Retina (tissue), 1 donor: ENCODE data around the gene OR2H2.

Experiments
- DNase-seq: peaks from one replicate; pipeline ENCODE4 v3.0.0-alpha.2; 2016

OR2H2 gene

DNA sequence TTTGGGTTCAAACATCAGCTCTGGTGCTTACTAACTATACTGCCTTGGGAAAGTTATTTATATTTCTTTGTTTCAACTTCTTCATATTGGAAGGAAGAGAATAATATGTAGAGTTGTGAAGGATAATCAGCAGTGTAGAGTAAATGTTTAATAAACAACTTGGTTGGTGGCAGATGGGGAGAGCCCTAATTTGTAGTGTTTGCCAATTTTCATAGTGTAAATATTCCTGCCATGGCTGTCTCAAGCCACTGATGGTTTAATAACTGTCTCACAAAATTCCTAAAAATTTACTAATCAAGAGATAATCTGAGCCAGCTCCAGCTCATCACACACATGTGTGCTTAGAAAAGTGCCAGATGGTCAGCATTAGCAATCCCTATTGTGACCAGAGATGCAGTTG, at the start of gene OR2H2:
Gene OR2H2 (plus strand): TSS at position 301 of the 400 bp plus-strand sequence. CDS start 2,824 bp downstream, outside the sequence.
- no peak for DNase-seq

DNA sequence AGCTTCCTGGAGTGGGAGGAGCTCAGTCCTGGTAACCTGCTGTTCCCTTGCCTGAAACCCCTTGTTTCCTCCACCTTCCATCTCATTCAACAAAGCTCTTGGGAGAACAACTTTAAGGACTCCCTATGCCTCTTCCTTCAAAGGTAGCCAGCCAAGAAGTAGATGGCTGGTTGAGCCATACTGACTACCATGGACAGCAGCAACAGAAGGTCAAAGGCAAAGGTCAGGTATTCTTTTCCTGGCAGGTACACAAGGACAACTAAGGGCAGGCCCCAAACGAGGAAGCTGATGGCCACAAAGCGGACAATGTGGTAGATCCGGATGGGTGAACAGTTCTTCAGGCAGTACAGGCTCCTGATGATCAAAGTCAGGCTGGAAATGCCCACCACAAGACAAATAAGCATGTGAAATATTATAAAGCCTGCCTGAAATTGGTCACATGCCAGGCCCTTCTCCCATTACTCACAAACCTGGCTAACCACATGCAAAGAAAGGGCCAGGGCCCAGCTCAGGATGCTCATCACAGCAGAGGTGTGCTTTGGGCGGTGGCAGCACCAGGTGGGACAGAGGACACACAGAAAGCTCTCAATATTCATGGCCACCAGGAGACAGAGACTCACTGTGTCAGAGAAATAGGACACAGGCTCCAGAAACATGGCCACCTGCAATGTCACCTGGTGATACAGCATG, 47.1 kb upstream of the OR2H2 start:
- no peak for DNase-seq

DNA sequence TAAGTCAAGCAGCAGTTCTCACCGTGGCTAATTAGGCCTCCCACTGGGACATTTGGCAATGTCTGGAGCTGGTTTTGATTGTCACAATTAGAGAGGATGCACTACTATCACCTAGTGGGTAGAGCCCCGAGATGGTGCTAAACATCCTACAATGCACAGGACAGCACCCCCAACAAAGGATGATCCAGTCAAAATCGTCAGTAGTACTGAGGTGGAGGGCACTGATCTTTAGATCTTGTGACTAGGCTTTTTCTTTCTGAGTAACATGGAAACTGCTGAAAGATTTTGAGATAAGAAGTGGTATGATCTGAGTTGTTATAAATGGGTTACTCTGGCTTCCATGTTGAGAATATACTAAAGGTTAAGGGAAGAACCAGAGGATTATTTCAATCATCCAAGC, 37.3 kb upstream of the OR2H2 start:
- DNase-seq, result no peak

DNA sequence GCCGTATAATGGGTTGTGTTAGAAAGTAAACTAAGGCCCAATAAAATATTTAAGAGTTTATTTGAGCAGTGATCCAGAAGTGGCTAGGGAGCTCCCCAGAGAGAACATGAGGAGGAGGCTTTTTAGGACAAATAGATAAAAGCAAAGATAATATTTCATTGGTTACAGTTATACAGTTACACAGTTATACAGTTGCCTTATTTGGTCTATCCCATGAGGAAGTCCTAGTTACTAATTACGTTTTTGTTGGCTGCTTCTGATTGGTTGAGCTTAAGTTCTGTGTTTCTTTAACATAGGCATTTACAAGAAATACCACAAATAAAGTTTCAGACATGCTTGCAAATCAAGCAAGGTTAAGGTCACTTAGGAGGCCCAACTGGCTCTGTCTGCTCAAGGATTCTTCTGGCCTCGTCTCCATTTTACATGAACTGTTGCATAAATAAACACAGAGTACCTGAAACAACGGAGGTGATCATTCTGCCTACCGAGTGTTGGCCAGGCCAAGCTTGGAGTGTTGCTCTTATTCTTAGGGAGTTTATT, 32.3 kb upstream of the OR2H2 start:
- peak; percentile 25 for DNase-seq

DNA sequence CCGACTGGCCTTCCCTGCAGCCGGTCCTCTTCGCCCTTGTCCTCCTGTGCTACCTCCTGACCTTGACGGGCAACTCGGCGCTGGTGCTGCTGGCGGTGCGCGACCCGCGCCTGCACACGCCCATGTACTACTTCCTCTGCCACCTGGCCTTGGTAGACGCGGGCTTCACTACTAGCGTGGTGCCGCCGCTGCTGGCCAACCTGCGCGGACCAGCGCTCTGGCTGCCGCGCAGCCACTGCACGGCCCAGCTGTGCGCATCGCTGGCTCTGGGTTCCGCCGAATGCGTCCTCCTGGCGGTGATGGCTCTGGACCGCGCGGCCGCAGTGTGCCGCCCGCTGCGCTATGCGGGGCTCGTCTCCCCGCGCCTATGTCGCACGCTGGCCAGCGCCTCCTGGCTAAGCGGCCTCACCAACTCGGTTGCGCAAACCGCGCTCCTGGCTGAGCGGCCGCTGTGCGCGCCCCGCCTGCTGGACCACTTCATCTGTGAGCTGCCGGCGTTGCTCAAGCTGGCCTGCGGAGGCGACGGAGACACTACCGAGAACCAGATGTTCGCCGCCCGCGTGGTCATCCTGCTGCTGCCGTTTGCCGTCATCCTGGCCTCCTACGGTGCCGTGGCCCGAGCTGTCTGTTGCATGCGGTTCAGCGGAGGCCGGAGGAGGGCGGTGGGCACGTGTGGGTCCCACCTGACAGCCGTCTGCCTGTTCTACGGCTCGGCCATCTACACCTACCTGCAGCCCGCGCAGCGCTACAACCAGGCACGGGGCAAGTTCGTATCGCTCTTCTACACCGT, 31.5 kb upstream of the OR2H2 start:
- peak; percentile 86 for DNase-seq

DNA sequence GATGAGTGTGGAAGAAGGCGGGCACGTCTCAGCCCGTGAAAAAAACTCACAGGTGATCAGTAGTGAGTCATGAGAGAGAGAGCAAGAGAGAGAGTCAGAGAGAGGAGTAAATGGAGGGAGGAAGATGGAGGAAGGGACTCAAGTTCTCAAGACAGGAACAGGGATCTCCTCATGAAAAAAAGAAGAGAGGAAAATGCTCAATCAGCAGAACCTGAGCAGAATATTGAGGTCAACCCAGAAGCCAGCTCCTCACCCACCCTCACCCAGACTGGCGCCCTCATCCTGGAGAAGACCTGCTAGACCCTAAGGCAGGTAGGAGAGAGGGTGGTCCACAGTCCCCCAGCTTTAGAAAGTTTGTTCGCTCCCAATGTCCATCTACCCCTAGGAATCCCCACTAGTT, 30.2 kb upstream of the OR2H2 start:
- no peak for DNase-seq

DNA sequence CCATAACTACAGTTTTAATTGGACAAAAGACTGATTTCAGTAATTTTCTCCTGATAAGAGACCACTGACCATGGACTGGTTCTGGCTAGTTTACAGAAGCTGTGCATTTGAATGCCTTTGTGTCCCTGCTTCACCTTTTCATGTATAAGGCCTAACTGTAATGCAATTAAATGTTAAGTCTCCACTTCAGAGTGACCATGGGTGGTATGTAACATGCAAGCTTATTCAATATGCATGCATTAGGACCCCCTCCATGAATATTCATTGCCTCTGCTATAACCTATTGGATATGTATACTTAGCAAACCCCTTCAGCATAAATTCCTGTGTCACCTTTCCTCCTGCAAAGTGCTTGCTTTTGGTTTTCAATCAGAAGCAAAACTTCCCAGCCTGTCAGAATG, 27.6 kb upstream of the OR2H2 start:
- no peak for DNase-seq

DNA sequence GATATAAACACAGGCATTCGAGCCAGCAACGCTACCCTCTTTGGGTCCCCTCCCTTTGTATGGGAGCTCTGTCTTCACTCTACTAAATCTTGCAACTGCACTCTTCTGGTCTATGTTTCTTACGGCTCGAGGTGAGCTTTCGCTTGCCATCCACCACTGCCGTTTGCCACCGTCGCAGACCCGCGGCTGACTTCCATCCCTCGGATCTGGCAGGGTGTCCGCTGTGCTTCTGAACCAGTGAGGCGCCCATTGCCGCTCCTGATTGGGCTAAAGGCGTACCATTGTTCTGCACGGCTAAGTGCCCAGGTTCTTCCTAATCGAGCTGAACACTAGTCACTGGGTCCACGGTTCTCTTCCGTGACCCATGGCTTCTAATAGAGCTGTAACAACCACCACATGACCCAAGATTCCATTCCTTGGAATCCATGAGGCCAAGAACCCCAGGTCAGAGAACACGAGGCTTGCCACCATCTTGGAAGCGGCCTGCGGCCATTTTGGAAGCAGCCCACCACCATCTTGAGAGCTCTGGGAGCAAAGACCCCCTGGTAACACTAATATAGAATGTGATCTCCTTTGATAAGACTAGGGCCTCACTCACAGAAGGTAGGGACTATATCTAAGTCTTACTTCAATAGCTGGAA, 26.4 kb upstream of the OR2H2 start:
- DNase-seq, result no peak

DNA sequence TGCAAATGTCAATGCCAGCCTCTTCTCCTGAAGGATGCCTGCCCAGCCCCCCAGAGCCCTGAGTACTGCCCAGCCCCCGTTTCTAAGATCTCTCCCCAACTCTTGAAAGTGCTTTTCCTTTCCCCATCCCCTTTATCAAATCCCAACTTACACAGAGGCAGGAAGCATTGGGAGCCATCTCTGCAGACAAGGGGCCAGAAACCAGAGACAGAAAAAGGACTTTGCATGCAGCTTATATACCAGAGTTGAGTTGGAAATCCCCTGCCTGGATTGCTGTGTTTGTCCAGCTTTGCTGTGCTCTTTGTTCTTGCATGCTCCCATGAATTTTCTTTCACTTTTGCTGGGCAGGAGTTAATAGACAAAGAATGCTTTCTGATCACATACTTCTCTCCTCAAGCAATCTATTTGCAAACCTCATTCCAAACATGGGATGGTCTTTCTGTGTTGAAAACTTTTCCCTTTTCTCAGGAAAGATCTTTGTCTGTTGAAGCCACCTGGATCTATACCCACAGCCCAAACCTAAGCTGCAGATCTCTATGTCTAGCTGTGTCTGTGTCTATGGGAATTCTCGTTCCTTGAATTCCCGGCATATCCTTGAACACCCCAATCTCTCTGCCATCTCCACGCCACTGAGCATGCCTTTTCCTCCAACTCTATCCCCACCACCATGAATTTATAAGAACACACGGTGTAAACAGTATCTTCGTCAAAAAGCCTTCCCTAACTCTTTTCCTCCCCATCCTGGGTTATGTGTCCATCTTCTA, 25.2 kb upstream of the OR2H2 start, which contains the start of gene UBD:
Gene UBD (minus strand): TSS at position 209 of the 764 bp plus-strand sequence. CDS start 31 bp downstream, at position 178.
- DNase-seq, result no peak

DNA sequence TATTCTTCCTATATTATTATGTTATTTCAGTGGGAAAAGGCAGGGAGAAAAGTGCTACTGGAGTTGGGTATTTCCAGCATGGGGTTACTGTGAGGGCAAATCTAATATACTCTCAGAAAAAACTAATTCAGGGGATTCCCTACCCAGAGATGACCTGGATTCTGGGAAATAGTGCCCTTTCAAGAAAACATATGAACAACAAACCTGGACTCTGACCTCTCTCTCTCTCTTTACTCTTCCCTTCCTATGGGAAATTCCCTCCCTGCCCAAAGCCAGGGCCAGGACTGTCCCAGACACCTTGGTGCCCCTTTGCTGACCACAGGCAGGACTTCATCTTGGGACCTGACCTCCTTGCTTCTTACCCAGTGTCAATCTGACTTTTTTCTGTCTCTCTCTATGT, 23.8 kb upstream of the OR2H2 start:
- no peak for DNase-seq

DNA sequence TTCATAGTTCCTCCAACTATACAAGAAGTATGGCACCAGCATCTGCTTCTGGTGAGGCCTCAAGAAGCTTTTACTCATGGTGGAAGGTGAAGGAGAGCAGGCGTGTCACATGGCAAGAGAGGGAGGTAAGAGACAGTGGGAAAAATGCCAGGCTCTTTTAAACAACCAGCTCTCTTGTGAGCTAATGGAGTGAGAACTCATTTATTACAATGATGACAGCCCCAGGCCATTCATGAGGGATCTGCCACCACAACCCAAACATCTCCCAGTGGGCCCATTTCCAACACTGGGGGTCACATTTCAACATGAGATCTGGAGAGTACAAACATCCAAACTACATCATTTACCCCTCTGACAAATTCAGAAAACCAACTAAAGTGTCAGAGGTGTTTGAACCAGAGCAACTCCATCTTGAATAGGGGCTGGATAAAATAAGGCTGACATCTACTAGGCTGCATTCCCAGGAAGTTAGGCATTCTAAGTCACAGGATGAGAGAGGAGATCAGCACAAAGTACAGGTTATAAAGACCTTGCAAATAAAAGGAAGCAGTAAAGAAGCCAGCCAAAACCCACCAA, 23.2 kb upstream of the OR2H2 start:
- no peak for DNase-seq

DNA sequence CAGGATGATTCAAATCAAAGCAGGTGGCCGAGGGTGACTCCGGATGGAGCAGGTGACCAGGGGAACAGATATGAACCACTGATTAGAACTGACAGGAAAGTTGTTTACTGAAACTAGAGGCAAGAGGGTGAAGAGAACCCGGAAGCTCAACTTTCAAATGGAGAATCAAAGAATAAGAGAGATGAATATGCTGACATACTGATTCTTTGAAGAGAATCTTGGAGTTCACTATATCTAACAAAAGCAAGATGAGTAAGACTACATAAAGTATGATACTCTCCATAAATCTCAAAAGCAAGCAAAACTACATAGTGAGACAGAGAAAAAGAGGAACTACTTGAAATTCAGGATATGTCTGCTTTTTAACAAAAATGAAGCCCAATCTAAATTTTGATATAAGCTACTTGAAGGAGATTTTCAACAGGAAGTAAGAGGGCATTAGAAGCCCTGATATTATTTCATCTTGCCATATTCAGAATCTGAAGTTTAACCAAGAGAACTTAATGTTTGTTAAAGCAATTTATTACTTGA, 21.4 kb upstream of the OR2H2 start:
- DNase-seq, result no peak

DNA sequence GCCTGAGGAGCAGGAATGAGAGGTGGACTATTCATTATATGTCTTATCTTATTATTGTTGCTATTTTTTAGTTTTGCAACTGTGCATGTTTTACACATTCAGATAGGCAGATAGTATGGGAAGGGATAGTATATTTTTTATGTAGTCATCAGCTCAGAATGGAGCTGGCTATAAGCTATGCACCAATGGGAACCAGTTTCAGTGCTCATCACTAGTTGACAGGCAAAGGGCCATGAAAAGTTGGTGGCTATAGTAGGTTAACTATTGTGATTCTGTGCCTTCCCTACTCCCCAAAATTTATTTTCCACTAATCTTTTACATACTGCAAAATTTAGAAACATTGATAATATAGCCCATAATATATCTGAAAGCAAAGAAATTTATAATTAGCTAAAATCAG, 20.0 kb upstream of the OR2H2 start:
- no peak for DNase-seq

DNA sequence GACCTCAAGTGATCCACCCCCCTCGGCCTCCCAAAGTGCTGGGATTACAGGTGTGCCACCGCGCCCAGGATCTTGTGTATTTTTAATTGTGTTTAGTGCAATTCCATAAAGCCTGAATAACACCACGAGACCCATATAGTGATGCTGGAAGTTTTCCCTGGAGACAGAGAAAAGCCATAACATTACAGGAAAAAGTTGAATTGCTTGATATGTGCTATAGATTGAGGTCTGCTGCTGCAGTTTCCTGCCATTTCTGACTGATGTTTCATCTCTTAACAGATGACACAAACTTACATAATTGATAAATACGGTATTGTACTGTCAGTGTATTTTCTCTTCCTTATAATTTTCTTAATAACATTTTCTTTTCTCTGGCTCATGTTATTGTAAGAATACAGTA, 18.1 kb upstream of the OR2H2 start:
- no peak for DNase-seq

DNA sequence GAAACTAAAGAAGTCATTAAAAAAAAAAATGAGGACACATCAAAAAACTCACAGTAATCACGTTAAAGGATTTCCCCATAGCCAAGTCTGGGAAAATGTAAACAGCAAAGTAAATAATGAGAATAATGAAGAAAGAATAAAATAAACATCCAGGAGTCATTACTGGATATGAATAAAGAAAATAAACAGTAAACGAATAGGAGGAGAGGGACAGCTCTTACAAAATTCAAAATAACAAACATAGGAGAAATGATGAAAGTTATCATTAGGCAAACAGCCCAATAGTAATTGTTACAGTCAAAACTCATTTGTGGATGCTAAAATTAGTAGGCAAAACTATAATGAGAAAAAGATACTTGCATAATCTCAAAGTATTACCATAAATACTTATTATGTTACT, 17.4 kb upstream of the OR2H2 start:
- DNase-seq, result no peak

DNA sequence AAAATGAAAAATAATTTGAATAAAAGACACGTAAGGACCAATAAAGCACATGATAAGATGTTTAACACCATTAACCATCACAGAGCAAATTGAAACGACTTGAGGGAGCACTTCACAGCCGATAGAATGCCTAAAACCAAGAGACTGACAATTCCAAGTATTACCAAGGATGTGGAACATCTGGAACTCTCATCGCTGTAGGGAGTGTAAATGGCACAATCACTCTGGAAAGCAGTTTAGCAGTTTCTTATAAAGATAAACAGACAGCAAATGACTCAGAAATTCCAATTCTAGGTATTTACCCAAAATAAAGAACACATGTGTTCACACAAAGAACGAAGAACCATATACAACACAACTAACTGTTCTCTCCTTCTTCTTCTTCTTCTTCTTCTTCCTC, 16.9 kb upstream of the OR2H2 start:
- no peak for DNase-seq

DNA sequence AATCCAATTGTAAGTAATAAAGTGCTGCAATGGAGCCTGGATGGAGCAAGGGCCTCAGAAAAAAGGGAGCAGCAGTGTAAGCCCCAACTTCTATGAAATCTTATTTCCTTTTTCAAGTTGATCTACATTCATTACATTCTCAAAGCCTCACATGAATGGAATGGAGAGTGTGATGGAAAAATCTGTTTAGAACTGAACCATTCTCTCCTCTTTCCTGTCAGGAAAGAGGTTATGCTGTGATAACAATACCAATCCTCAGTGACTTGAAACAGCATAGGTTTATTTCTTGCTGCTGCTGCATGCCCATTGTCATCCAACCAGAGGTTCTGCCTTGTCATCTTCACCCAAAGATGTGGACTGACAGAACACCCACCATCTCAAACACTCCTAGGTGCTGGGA, 8.9 kb upstream of the OR2H2 start:
- no peak for DNase-seq

DNA sequence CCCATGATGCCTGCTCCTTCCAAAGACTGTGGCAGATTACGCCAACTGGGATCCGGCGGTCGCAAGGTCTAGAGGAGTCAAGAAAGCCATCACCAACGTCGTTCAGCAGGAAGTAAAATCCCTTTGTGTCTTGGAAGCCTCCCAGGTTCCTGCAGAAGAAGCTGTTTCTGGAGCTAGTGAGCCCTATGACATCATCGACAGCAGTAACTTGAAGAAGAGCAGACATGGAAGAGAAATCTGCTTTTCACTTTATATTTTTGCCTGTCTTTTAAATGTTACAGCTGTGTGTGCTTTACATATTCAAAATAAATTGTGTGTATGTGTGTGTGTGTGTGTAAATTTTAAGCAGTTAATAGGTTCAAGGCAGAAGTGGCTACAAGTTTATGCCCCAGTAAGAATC, 7.4 kb upstream of the OR2H2 start:
- DNase-seq, result no peak

DNA sequence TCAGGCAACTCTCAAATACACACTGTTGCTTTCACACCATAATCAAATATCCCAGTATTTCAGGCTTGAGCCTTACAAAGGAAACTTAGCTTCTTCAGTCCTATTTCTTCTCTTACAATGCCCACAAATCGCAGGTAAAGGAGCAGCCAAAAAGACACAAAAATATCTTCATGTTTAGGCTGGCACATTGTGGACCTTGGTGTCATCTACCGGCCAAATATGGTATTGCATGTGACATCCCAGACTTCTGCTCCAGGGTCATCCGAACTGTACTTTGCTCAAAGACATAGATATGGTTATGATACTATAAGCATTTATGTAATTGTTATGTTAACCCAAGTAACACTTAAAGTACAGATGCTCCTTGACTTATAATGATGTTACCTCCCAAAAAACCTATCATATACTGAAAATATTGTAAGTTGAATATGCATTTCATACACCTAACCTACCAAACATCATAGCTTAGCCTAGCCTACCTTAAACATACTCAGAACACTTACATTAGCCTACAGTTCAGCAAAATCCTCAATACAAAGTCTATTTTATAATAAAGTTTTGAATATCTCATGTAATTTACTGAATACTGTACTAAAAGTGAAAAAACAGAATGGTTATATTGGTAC, 4.6 kb downstream of the OR2H2 start:
- DNase-seq, result peak; percentile 68

DNA sequence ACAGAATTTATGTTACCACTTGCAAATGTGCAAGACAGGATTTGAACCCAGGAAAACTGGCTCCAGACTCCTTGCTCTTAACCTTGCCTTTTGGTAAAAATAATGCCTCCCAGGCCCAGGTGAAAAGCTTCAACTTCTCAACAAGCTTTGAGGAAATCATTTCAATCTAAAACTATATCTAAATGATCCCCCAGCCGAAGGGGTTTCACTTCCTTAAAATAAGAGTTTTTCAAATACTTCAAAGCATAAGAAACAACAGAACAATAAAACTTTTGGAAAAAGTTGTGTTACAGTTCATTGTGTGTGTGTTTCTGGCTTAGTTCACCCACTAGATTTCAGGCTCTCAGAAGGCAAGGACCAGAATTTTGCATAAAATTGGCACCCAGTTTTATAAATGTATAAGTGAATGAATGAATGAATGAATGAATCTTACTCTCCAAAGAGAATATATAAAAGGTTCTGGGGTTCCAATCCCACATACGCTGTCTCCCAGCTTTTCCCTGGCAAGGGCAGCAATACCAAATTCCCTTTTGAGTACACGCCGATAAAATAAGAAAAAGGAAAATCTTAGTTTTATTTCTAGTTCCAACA, 5.4 kb downstream of the OR2H2 start:
- DNase-seq, result no peak

DNA sequence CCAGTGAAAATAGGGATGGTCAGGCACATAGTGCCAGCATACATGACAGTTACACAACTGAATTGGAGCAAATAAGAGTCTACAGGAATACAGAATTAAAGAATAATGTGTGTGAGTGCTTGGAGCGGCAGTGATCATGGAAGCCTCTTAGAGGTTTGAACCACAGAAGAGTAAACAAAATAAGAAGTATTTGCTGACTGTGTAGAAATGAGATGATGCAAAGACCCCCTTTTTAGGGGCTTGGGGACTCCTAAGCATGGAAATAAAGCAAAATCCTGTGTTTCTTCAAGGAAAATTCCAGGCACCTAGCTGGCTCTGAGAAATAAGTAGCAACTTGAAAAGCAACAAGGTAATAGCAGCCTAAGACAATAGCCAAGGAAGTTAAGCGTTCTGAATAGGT, 6.8 kb downstream of the OR2H2 start:
- DNase-seq, result no peak
